KOPT-K1 (cell line): ENCODE measurements around the gene FAM50A.
"Not testable (repeated sequence)": the region's sequence is repeated elsewhere in the genome, so short reads cannot be mapped to it uniquely, and the experiment has no call there.

Source experiments
- H3K27ac ChIP-seq: fragments of 200-600 bp; sonication (generic); 2 replicates; pipeline ENCODE4 v1.5.1; 2016; ENCODE audit warnings: antibody characterized with exemption, mild to moderate bottlenecking, low read depth, low read length; ENCODE audit not compliant: poor library complexity, severe bottlenecking
- H3K36me3 ChIP-seq: fragments of 200-600 bp; sonication (generic); 2 replicates; pipeline ENCODE4 v1.5.1; 2017; ENCODE audit warnings: antibody characterized with exemption, mild to moderate bottlenecking, low read length, moderate library complexity; ENCODE audit not compliant: insufficient read depth
- H3K9me3 ChIP-seq: fragments of 200-600 bp; sonication (generic); 2 replicates; pipeline ENCODE4 v1.5.1; 2017; ENCODE audit warnings: antibody characterized with exemption, low read length, mild to moderate bottlenecking; ENCODE audit not compliant: insufficient read depth, poor library complexity, severe bottlenecking

Gene FAM50A, protein sequence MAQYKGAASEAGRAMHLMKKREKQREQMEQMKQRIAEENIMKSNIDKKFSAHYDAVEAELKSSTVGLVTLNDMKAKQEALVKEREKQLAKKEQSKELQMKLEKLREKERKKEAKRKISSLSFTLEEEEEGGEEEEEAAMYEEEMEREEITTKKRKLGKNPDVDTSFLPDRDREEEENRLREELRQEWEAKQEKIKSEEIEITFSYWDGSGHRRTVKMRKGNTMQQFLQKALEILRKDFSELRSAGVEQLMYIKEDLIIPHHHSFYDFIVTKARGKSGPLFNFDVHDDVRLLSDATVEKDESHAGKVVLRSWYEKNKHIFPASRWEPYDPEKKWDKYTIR

DNA sequence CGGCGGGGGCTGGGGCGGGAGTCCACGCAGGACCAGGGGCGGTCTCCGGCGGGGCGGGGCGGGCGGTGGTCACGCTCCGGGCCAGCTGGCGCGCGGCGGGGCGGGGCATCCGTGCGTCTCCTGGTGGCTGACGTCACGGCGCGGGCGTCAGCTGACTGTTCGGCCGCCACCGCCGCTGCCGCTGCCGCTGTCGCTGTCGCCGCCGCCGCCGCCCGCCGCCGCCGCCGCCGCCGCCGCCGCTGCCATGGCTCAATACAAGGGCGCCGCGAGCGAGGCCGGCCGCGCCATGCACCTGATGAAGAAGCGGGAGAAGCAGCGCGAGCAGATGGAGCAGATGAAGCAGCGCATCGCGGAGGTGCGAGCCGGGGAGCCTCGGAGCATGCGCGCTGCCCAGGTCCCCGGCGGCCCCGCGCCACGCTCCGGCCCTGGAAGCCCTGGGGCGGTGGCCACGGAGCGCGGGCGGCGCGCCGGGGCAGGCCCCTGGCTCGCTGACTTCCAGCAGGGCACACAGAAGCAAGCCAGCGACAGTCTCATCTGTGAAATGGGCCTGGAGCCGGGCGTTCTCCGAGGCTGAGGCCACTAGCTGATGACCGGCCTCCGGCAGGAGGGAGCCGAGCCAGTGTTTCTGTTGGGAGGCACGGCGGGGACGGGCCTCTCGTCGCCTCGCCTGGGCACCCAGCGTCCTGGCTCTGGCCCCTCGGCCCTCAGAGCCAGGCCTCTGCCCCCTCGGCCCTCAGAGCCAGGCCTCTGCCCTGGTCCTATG, at the start of gene FAM50A:
TSS of gene FAM50A (plus strand) at position 150 of the 763 bp plus-strand sequence. CDS start at position 245, 95 bp downstream.
- peaks cover 45% of the 10 kb centered on the region; the same call in 1 of the 2 replicates for H3K36me3 ChIP-seq
- no peaks in the 10 kb centered on the region for H3K9me3 ChIP-seq
- H3K27ac ChIP-seq = peak within 1 kb of the TSS; percentile 60

GRCh38 chrX:154396363-154396762, 47.6 kb upstream of the FAM50A start:
- peaks cover 26% of the 10 kb centered on the region for H3K36me3 ChIP-seq
- not testable (repeated sequence) for H3K9me3 ChIP-seq, H3K27ac ChIP-seq

- peaks cover 28% of the 10 kb centered on the region for H3K36me3 ChIP-seq
- H3K9me3 ChIP-seq = no peaks in the 10 kb centered on the region
- peak overlapping the region; percentile 91 for H3K27ac ChIP-seq
Measured at GRCh38 chrX:154396973-154397887, 46.7 kb upstream of the FAM50A start.

- no peaks in the 10 kb centered on the region for H3K9me3 ChIP-seq
- H3K27ac ChIP-seq = peak within 1 kb of the TSS; percentile 91
- H3K36me3 ChIP-seq = peaks cover 28% of the 10 kb centered on the region
Measured at GRCh38 chrX:154397888-154398667, 45.9 kb upstream of the FAM50A start, which contains the start of gene RPL10. RPL10 (plus strand) TSS chrX:154398377; CDS start chrX:154398520, 143 bp downstream.

DNA sequence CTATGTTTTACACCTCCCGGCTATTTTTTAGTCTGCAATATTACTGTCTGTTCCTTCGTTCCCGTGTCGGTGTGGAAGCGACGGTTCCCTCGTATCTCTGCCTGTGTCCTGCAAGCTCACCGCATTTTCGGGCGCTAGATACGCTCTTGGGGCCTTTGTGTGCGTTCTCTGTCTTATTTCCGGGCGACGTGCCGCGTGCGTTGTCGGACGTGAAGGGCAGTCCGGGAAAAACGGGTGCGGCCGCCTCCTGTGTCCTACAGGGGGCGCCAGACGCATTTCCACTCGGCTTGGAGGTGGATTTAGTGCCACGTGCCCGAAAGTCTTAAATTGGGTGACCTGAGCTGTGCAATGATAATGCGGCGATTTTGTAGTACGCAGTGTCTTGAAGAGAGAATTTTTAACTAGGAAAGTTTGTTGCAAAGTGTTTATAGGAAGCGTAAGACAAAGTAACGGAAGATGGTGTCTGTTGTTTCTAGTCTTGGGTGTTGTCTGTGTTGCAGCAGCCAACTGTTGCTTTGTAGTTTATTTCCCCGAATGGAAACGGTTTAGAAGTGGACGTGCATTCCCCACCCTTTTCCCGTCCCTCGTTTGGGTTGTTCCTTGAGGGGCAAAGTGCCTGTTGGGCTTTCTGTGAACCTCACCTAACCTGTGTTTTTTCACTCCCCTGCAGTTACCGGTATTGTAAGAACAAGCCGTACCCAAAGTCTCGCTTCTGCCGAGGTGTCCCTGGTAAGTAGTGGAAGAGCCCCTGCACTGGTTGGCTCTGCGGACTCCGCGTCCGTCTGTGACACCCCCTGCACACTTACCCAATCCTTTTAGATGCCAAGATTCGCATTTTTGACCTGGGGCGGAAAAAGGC, 45.0 kb upstream of the FAM50A start:
- peaks cover 28% of the 10 kb centered on the region for H3K36me3 ChIP-seq
- H3K27ac ChIP-seq = peak overlapping the region; percentile 91
- no peaks in the 10 kb centered on the region for H3K9me3 ChIP-seq

DNA sequence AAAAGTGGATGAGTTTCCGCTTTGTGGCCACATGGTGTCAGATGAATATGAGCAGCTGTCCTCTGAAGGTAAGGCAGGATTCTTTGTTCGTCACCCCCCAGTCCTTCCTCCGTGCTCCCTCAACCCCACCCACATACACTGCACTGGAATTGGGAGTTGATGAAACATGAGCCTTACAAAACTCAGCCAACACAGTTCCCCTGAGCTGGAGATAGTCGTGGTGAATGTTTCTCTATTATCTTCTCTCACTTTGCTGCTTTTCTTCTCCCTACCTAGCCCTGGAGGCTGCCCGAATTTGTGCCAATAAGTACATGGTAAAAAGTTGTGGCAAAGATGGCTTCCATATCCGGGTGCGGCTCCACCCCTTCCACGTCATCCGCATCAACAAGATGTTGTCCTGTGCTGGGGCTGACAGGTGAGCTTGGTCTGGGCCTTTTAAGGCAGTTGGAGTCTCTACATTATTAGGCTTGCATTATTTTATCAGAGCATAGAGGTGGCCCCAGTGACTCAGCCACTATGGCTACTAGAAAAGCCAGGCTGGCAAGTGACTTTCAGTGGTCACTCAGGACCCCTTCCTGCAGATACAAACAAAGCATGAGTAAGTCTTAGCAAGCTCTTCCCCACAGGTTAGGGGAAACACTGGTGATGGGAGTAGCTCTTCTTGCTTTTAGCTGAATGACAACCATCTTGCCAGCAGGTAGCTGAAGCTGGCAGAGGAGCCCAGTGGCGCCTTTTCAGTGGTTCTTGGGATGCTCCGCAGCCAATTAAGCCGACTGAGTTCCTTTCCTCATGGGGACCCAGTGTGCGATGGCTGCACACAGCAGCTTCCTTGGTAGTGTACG, 44.2 kb upstream of the FAM50A start:
- Histone ChIP-seq H3K36me3 (peaks cover 28% of the 10 kb centered on the region), H3K9me3 (no peaks in the 10 kb centered on the region), H3K27ac (peak overlapping the region; percentile 91)

GRCh38 chrX:154400369-154400817, 43.5 kb upstream of the FAM50A start:
- H3K9me3 ChIP-seq, H3K27ac ChIP-seq: not testable (repeated sequence)
- peaks cover 28% of the 10 kb centered on the region for H3K36me3 ChIP-seq

GRCh38 chrX:154401045-154401799, 42.7 kb upstream of the FAM50A start:
- Histone ChIP-seq H3K36me3 (peaks cover 28% of the 10 kb centered on the region), H3K9me3 (no peaks in the 10 kb centered on the region), H3K27ac (no peak overlapping the region)

DNA sequence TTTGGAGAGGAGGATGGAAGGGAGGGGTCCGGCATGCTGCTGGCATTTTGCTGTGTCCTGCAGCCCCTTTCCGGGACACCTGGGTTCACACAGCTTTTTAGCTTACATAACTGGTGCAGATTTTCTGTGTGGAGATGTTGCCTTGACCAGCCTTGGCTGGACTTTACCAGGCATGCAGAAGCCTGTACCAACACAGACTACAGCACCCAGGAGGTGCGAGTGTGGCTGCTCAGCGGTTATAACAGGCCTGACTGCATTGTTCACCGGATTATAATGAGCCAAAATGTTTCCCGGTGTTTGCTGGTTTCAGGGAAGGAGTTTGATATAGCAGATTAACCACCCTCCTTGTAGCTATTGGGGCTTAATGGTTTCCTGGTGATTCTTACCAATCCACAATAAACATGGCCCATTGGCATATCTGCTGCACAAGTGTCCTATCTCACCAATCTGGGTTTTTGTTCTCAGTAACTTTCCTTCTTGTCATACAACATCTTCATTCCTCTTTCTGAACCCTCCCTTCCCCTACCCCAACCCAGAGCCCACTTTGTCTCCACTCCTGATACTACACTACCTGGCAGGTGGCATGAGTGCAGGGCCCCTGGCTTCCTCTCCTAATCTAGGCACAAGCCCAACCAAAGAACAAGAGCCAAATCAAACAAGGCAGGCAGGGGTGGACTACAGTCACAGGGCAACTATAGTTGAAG, 41.9 kb upstream of the FAM50A start:
- no peaks in the 10 kb centered on the region for H3K9me3 ChIP-seq
- no peak overlapping the region for H3K27ac ChIP-seq
- H3K36me3 ChIP-seq = peaks cover 28% of the 10 kb centered on the region

DNA sequence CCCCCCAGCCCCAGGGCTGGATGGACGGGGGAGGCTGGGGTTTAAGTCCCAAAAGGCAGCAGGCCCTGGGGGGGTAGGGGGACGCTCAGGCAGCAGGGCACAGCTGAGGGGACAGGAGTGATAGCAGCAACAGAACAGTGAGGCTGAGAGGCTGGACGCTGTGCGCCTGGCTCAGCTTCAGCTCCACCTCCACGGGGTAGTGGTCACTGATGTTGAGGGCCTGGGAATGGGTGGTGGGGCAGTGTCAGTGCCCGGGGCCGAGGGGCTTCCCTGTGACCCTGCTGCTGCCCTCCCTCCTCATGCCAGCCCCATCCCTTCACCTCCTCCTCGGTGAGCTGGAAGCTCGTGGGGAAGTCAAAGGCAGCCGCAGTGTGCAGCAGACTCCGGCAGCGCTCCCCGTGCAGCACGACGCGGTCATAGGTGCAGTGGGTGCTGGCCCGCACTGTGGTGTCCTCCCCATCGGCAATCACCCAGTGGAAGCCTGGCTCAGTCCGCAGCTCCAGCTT, 41.3 kb upstream of the FAM50A start:
- no peak overlapping the region for H3K27ac ChIP-seq
- H3K36me3 ChIP-seq = peaks cover 28% of the 10 kb centered on the region
- no peaks in the 10 kb centered on the region for H3K9me3 ChIP-seq

GRCh38 chrX:154403192-154403591, 40.7 kb upstream of the FAM50A start:
- H3K36me3 ChIP-seq = peaks cover 28% of the 10 kb centered on the region
- no peaks in the 10 kb centered on the region for H3K9me3 ChIP-seq
- H3K27ac ChIP-seq = no peak overlapping the region
